AG09309 (cell line): Measurements from ENCODE around the gene TBC1D16.

Source experiments
- DNase-seq: peaks from one replicate; pipeline ENCODE4 v3.0.0-alpha.2; 2010; ENCODE audit warnings: low read depth
- H3K4me3 ChIP-seq: 2 replicates; pipeline ENCODE4 v1.5.1; 2011; ENCODE audit warnings: mild to moderate bottlenecking, low read depth, low read length, moderate library complexity; ENCODE audit not compliant: control insufficient read depth
- TF ChIP-seq, protein P1 (sequence below): IDR thresholded peaks from 2 replicates; pipeline ENCODE4 v1.5.1; 2011; ENCODE audit warnings: mild to moderate bottlenecking, low read depth, low read length, inconsistent platforms; ENCODE audit not compliant: insufficient read depth, control insufficient read depth; ENCODE audit errors: missing control alignments

Gene TBC1D16

DNA sequence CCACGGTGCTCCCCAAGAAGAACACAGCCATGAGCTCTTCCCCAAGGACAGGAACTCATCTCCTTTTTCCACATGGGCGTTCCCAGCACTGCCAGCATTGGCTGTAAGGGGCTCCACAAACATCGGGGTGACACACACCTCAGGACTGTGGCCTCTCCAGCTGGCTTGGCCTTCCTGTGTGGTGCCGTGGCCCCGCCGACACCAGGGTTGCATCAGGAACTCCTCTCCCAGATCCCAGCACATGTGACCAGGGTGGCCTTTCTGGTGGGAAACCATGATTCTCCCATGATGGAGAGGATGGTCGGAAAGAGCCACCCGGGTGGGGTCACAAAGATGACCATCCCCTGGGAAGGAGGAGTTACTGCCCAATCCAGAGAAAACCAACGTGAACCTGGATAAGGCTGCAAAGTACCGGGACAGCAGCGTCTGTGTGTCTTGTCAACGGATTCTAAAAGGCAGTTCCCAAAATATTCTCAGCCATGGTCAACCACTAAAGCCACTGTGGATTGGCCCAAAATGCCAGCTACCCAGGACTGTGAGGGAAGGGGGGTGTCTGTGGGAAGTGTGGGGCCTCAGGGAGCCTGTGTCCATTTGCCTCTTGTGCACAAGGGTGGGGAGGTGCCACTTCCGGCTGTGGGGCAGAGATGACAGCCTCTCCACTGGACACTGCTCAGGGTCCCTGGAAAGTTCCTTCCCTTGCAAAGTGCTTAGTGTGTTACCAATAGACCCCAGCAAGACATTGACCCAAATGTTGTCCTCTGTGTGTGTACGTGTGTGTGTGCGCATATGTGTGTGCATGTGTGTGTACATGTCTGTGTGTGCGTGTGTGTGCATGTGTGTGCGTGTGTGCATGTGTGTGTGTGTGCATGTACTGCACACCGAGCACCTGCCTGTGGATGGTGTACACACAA is 118.4 kb downstream of the TBC1D16 start:
- no peak for DNase-seq
- TF ChIP-seq, protein P1, sequence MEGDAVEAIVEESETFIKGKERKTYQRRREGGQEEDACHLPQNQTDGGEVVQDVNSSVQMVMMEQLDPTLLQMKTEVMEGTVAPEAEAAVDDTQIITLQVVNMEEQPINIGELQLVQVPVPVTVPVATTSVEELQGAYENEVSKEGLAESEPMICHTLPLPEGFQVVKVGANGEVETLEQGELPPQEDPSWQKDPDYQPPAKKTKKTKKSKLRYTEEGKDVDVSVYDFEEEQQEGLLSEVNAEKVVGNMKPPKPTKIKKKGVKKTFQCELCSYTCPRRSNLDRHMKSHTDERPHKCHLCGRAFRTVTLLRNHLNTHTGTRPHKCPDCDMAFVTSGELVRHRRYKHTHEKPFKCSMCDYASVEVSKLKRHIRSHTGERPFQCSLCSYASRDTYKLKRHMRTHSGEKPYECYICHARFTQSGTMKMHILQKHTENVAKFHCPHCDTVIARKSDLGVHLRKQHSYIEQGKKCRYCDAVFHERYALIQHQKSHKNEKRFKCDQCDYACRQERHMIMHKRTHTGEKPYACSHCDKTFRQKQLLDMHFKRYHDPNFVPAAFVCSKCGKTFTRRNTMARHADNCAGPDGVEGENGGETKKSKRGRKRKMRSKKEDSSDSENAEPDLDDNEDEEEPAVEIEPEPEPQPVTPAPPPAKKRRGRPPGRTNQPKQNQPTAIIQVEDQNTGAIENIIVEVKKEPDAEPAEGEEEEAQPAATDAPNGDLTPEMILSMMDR = no peak
- H3K4me3 ChIP-seq = no peak overlapping the region

DNA sequence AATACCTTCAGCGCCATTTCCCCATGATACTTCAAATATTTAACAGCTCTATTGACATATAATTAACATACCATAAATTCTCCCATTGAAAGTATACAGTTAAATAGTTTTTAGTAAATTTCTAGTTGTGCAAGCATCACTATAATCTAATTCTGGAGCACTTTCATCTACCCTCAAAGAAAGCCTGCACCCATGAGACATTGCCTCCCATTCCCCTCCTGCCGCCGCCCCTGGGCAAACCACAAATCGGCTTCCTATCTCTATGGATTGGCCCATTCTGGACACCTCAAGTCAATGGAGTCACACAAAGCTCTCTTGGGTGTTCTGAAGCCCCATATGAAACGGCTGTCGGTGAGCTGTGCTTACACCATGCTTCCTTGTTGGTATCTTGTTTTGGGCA is 119.2 kb downstream of the TBC1D16 start:
- no peak overlapping the region for H3K4me3 ChIP-seq
- no peak for DNase-seq
- TF ChIP-seq, protein P1 = no peak

DNA sequence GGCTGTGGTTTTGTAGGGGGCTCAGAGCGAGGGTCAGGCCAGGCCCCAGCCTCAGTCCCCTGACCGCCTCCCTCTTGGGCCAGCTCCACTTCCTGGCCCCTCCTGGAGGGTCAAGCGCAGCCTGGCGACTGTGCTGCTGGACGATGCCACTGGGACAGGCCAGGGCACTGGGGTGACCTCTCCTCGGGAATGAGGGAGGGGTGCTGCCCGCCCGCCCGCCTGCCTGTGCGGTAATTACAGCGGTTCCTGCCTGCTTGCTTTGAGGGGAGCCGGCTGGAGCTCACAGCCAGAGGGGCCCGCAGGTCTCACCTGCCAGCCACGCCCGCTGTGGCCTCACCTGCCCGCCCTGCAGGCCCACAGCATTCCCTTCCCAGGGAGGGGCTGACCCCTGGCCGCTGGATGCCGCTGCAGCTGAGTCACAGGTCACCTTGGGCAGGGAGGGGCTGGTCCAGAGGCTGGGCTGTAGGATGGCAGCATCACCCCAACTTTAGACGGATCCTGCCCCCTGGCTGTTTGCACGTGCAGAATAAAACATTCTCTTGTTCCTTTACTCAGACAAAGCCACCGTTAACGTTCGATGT is 119.7 kb downstream of the TBC1D16 start:
- H3K4me3 ChIP-seq = no peak overlapping the region
- DNase-seq = no peak
- TF ChIP-seq, protein P1 = peak; percentile 30

DNA sequence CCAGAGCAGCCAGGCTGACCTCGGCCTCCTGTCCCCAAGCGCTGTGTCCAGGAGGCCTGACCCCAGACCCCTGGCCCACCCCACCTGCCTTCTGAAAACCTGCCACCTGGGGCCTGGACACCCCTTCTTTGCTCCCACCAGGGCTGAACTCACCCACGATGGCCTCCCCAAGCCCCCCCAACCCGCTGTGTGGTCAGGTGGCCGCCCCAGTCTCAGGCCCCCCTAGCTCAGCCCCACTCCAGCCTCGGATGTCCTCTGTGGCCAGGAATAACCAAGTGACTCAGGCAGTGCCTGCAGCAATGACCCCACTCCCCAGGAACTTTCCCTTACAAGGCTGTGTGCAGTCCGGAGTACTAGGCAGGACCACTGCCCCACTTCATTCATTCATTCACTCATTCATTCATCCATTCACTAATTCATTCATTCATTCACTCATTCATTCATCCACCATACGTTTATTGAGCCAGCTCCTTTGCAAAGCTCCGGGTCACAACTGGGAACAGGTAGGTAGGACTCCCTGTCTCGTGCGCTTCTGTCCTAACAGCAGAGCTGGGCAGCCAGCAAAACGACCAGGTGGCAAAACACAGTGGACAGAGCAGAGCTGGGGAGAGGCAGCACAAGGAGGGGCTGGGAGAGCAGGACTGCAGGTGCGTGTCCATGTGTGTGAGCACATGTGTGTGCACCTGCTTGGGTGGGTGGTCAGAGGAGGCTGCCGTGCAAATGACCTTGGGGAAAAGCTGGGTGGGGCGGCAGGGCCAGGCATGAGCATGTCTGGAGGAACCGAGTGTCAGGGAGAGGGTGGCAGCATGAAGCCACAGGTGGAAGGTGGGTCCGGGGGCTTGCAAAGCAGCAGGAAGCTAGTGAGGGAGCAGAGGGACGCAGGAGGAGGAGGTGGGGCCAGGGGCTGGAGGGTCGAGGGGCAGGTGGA is 120.6 kb downstream of the TBC1D16 start:
- no peak overlapping the region for H3K4me3 ChIP-seq
- TF ChIP-seq, protein P1 = no peak
- no peak for DNase-seq

DNA sequence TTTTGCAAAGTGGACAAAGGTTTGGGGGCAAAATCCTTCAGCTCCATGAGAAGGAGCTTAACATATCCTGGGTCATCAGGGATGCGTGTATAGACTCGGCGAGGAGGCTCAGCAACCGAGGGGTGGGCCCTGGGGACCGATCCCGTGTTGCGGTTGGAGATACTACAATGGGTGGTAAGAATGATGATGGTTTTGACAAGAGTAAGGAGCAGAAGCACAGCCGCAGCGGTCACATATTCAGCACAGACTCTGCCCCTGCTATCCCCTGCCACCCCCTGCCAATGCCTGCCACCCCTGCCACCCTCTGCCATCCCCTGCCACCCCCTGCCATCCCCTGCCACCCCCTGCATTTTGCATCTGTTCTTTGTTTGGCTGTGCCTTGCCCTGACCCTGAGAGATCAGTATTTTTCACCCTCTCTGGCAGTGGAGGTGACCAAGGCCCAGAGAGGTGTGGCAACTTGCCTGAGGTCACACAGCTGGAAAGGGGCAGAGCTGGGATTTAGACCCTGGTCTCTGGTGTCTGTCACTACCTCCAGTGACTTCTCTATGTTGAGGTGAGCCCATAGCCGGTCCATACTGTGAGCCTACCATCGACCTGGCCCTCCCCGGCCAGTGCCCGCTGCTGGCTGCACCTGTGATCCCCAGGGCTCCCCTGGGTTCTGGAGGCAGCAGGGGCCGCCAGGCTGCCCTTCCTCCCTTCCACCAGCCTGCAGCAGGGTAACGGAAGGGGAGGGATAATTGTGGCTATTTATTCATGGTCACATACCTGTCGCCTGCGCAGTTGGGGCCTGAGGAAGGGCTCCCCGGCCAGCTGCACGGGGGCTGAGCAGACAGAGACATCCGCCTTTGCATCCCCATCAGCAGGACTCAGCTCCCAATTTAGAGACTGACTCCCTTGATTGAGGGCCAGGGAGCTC is 121.5 kb downstream of the TBC1D16 start:
- no peak overlapping the region for H3K4me3 ChIP-seq
- TF ChIP-seq, protein P1 = no peak
- no peak for DNase-seq

DNA sequence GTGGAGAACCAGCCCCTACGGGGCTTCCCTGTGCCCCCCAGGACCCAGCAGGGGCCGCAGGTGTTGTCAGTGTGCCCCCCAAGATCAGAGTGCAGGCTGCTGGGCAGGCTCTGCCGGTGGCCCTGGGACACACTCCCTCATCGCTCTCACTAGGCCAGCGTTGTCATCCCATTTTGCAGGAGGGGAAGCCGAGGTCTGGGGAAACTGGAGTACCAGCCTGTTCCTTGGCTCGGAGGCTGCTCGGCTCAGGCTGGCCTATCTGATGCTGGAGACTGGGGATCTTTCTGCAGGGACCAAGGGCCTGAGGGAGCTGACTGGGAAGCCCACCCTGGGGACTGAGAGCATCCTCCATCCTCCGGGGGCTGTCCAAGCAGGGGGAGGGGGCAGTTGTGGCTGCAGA is 122.2 kb downstream of the TBC1D16 start:
- TF ChIP-seq, protein P1 = no peak
- no peak overlapping the region for H3K4me3 ChIP-seq
- DNase-seq = no peak
